Neural progenitor cell (in vitro differentiated cells): ENCODE results near the gene PRM2. TPM values are rescaled to one million over a fixed set of nuclear protein-coding genes. Genes with fewer than 3 reads are reported as not detected.

Experiments used
- DNase-seq: peaks from one replicate; pipeline ENCODE4 v3.0.0-alpha.2; 2016; ENCODE audit warnings: low spot score
- H2AFZ ChIP-seq: fragments of 200-600 bp; sonication (generic); replicated peaks from 2 replicates; pipeline ENCODE4 v1.6.1; 2016; ENCODE audit warnings: antibody characterized with exemption
- H3F3A ChIP-seq: fragments of 200-600 bp; sonication (generic); 2 replicates; pipeline ENCODE4 v1.6.1; 2016; ENCODE audit warnings: antibody characterized with exemption, low read depth
- H3K27ac ChIP-seq: fragments of 200-600 bp; sonication (generic); 2 replicates; pipeline ENCODE4 v1.5.1; 2016; ENCODE audit warnings: mild to moderate bottlenecking
- H3K27me3 ChIP-seq: fragments of 200-600 bp; sonication (generic); 2 replicates; pipeline ENCODE4 v1.6.1; 2016; ENCODE audit warnings: mild to moderate bottlenecking, moderate library complexity
- H3K36me3 ChIP-seq: fragments of 200-600 bp; sonication (generic); 2 replicates; pipeline ENCODE4 v1.5.1; 2016
- H3K4me1 ChIP-seq: fragments of 200-600 bp; sonication (generic); 2 replicates; pipeline ENCODE4 v1.6.1; 2016; ENCODE audit warnings: mixed run types
- H3K4me2 ChIP-seq: fragments of 200-600 bp; sonication (generic); 2 replicates; pipeline ENCODE4 v1.6.1; 2016
- H3K4me3 ChIP-seq: fragments of 200-600 bp; sonication (generic); 2 replicates; pipeline ENCODE4 v1.5.1; 2016
- H3K79me2 ChIP-seq: fragments of 200-600 bp; sonication (generic); 2 replicates; pipeline ENCODE4 v1.6.1; 2016; ENCODE audit warnings: low read depth
- H3K9ac ChIP-seq: fragments of 200-600 bp; sonication (generic); 2 replicates; pipeline ENCODE4 v1.6.1; 2016
- H3K9me3 ChIP-seq: fragments of 200-600 bp; sonication (generic); 2 replicates; pipeline ENCODE4 v1.5.1; 2016; ENCODE audit warnings: low read depth
- H4K20me1 ChIP-seq: fragments of 200-600 bp; sonication (generic); 2 replicates; pipeline ENCODE4 v1.6.1; 2016; ENCODE audit warnings: low read depth
- H3K27ac Mint-ChIP-seq: 3 replicates; pipeline ENCODE4 v1.8.0; 2021; ENCODE audit warnings: mixed read lengths
- H3K27me3 Mint-ChIP-seq: 2 replicates; pipeline ENCODE4 v1.8.0; 2022; ENCODE audit warnings: low read depth, mild to moderate bottlenecking, inconsistent platforms, moderate library complexity, mixed read lengths; ENCODE audit not compliant: insufficient read depth
- H3K36me3 Mint-ChIP-seq: 3 replicates; pipeline ENCODE4 v1.8.0; 2021; ENCODE audit warnings: mixed read lengths
- H3K4me1 Mint-ChIP-seq: 3 replicates; pipeline ENCODE4 v1.8.0; 2021; ENCODE audit warnings: mixed read lengths
- H3K4me3 Mint-ChIP-seq: 3 replicates; pipeline ENCODE4 v1.8.0; 2021; ENCODE audit warnings: mild to moderate bottlenecking, moderate library complexity, mixed read lengths
- H3K9me3 Mint-ChIP-seq: 3 replicates; pipeline ENCODE4 v1.8.0; 2020; ENCODE audit warnings: mixed read lengths
- EZH2 ChIP-seq: fragments of 200-600 bp; sonication (generic); IDR thresholded peaks from 2 replicates; pipeline ENCODE4 v1.6.1; 2017; ENCODE audit warnings: antibody characterized with exemption, mild to moderate bottlenecking, moderate library complexity
- EZH2phosphoT487 ChIP-seq: fragments of 200-600 bp; sonication (generic); IDR thresholded peaks from 2 replicates; pipeline ENCODE4 v1.6.1; 2017; ENCODE audit warnings: antibody characterized with exemption
- total RNA-seq: library from RNA; depleted of rRNA; stranded (reverse); fragments of >200 nt; gene quantifications from 2 replicates; pipeline ENCODE4 v1.2.3, GENCODE V29; 2015; ENCODE audit warnings: low replicate concordance
- TF ChIP-seq, protein P1 (sequence below): fragments of 200-600 bp; sonication (generic); IDR thresholded peaks from 2 replicates; pipeline ENCODE4 v1.5.1; 2017; ENCODE audit warnings: antibody characterized with exemption, mild to moderate bottlenecking

Gene PRM2
- total RNA-seq, 1 donor from 2014 or later, result not detected

DNA sequence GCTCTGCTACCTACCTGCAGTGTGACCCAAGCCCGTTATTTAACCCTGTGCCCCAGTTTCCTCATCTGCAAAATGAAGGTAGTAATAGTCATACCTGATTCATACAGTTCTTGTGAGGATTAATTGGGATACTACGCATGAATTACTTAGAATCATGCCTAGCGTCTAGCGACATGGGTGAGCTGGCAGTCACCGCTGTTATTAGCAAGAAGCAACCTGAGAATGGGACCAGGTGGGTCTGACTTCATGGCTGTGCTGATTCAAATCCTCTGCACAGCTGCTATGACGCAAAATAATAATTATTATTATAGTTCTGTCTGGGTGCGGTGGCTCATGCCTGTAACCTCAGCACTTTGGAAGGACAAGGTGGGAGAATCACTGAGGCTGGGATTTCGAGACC lies 28.1 kb downstream of the PRM2 start:
- Histone ChIP-seq H3K9ac (no peak overlapping the region), H3K9me3 (no peaks in the 10 kb centered on the region), H4K20me1 (no peaks in the 10 kb centered on the region), H2AFZ (no peak overlapping the region), H3K4me3 (no peak overlapping the region), H3K27me3 (no peaks in the 10 kb centered on the region), H3K36me3 (no peaks in the 10 kb centered on the region), H3F3A (no peaks in the 10 kb centered on the region), H3K4me2 (no peak overlapping the region), H3K4me1 (no peaks in the 10 kb centered on the region), H3K79me2 (no peaks in the 10 kb centered on the region), H3K27ac (no peak overlapping the region)
- no peak for DNase-seq
- Mint-ChIP-seq H3K36me3 (no peaks in the 10 kb centered on the region), H3K9me3 (no peaks in the 10 kb centered on the region), H3K4me3 (no peak overlapping the region), H3K27me3 (peaks cover 2% of the 10 kb centered on the region), H3K4me1 (peaks cover 2% of the 10 kb centered on the region), H3K27ac (no peak overlapping the region)
- no peak for TF ChIP-seq EZH2phosphoT487
- TF ChIP-seq, protein P1, sequence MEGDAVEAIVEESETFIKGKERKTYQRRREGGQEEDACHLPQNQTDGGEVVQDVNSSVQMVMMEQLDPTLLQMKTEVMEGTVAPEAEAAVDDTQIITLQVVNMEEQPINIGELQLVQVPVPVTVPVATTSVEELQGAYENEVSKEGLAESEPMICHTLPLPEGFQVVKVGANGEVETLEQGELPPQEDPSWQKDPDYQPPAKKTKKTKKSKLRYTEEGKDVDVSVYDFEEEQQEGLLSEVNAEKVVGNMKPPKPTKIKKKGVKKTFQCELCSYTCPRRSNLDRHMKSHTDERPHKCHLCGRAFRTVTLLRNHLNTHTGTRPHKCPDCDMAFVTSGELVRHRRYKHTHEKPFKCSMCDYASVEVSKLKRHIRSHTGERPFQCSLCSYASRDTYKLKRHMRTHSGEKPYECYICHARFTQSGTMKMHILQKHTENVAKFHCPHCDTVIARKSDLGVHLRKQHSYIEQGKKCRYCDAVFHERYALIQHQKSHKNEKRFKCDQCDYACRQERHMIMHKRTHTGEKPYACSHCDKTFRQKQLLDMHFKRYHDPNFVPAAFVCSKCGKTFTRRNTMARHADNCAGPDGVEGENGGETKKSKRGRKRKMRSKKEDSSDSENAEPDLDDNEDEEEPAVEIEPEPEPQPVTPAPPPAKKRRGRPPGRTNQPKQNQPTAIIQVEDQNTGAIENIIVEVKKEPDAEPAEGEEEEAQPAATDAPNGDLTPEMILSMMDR, result no peak
- TF ChIP-seq EZH2, result no peak

DNA sequence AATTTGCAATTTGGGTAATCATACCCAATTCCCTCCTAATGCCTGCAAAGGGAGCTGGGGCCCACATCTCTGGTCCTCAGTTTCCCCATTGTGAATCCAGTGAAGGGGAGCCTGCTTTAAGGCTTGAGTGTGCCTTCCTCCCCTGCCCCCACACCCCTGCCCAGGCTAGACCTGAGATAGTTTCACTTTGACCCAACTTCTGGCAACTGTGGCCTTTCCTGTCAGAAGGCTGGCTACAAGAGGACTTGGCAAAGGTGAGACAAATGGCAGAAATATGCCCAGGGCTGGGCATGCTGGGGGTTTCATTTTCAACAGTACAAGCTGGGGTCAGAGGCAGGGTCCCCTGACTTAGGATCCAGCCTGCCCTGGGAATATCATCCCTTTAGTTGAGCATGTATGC lies 30.3 kb downstream of the PRM2 start:
- no peaks in the 10 kb centered on the region for H3K36me3 ChIP-seq
- Mint-ChIP-seq H3K4me1 (no peaks in the 10 kb centered on the region), H3K9me3 (no peaks in the 10 kb centered on the region), H3K36me3 (no peaks in the 10 kb centered on the region), H3K4me3 (no peak overlapping the region), H3K27ac (no peak overlapping the region), H3K27me3 (peaks cover 2% of the 10 kb centered on the region)
- no peaks in the 10 kb centered on the region for H3F3A ChIP-seq
- H3K9ac ChIP-seq, result no peak overlapping the region
- no peak overlapping the region for H3K4me2 ChIP-seq
- no peaks in the 10 kb centered on the region for H3K79me2 ChIP-seq
- no peak overlapping the region for H3K27ac ChIP-seq
- TF ChIP-seq, protein P1, result no peak
- TF ChIP-seq EZH2 (no peak), EZH2phosphoT487 (no peak)
- H3K9me3 ChIP-seq, result no peaks in the 10 kb centered on the region
- H4K20me1 ChIP-seq, result no peaks in the 10 kb centered on the region
- no peak overlapping the region for H3K4me3 ChIP-seq
- no peak for DNase-seq
- H2AFZ ChIP-seq, result no peak overlapping the region
- H3K4me1 ChIP-seq, result no peaks in the 10 kb centered on the region
- no peaks in the 10 kb centered on the region for H3K27me3 ChIP-seq

DNA sequence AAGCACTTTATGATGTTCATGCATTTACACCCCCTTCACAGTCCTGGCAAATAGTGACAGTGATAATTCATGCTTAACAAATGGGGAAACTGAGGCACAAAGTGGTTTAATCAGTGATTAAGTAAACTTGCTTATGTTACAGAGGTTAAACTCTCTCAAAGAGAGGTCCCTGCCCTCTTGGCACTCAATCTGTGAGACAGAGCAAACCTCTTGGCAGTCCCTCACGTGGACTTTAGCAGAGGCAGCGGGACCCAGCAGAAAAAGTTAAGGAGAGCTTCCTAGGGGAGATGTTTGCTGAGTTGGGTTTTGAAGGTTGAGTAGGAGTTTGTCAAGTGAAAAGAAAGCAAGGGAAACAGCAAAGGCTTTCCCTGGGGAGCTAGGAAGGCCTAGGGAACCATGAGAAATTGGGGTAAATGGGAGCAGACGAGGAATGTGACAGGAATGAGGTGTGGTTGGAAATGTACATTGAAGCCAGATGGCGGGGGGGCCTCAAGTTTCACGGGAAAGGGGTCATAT lies 31.0 kb downstream of the PRM2 start:
- Histone ChIP-seq H3F3A (no peaks in the 10 kb centered on the region), H3K4me3 (no peak overlapping the region), H3K79me2 (no peaks in the 10 kb centered on the region), H3K9ac (no peak overlapping the region), H4K20me1 (no peaks in the 10 kb centered on the region), H3K27me3 (no peaks in the 10 kb centered on the region), H3K4me2 (no peak overlapping the region), H2AFZ (no peak overlapping the region), H3K4me1 (no peaks in the 10 kb centered on the region), H3K27ac (no peak overlapping the region), H3K9me3 (no peaks in the 10 kb centered on the region), H3K36me3 (no peaks in the 10 kb centered on the region)
- no peaks in the 10 kb centered on the region for H3K4me1 Mint-ChIP-seq
- no peaks in the 10 kb centered on the region for H3K36me3 Mint-ChIP-seq
- DNase-seq, result no peak
- no peak overlapping the region for H3K27ac Mint-ChIP-seq
- no peaks in the 10 kb centered on the region for H3K9me3 Mint-ChIP-seq
- H3K27me3 Mint-ChIP-seq, result no peaks in the 10 kb centered on the region
- TF ChIP-seq EZH2phosphoT487 (no peak), EZH2 (no peak)
- TF ChIP-seq, protein P1, result no peak
- H3K4me3 Mint-ChIP-seq, result no peak overlapping the region
